OCI-LY3 (cell line): ENCODE measurements around the gene NME9.

Experiments
- H2AFZ ChIP-seq: fragments of 200-600, 300-600 bp; shearing (Covaris generic); 2 replicates; pipeline ENCODE4 v1.6.0; 2014; ENCODE audit warnings: antibody characterized with exemption, low read depth, low read length
- H3K27ac ChIP-seq: fragments of 200-600, 300-600 bp; sonication (generic); 2 replicates; pipeline ENCODE4 v1.5.1; 2014; ENCODE audit warnings: mild to moderate bottlenecking, low read length, moderate library complexity, mixed read lengths
- H3K27me3 ChIP-seq: fragments of 200-600, 300-600 bp; sonication (generic); 2 replicates; pipeline ENCODE4 v1.6.1; 2014; ENCODE audit warnings: low read depth, low read length, mixed read lengths
- H3K36me3 ChIP-seq: fragments of 200-600, 300-600 bp; sonication (generic); replicated peaks from 2 replicates; pipeline ENCODE3; 2014; ENCODE audit warnings: low read depth, low read length, mixed read lengths
- H3K4me1 ChIP-seq: fragments of 300-600, 200-600 bp; sonication (generic); 2 replicates; pipeline ENCODE4 v1.6.1; 2014; ENCODE audit warnings: low read length, mixed read lengths
- H3K4me2 ChIP-seq: fragments of 200-600, 300-600 bp; sonication (generic); 2 replicates; pipeline ENCODE4 v1.6.1; 2014; ENCODE audit warnings: low read length, mixed read lengths
- H3K4me3 ChIP-seq: fragments of 300-600, 200-600 bp; sonication (generic); 2 replicates; pipeline ENCODE4 v1.5.1; 2014; ENCODE audit warnings: antibody characterized with exemption, mild to moderate bottlenecking, low read length, moderate library complexity
- H3K79me2 ChIP-seq: fragments of 300-600, 200-600 bp; shearing (Covaris generic); 2 replicates; pipeline ENCODE4 v1.6.1; 2014; ENCODE audit warnings: mild to moderate bottlenecking, low read length, mixed read lengths
- H3K9ac ChIP-seq: fragments of 300-600, 200-600 bp; shearing (Covaris generic); 2 replicates; pipeline ENCODE4 v1.6.0; 2014; ENCODE audit warnings: mild to moderate bottlenecking, low read length, moderate library complexity
- H3K9me3 ChIP-seq: fragments of 200-600, 300-600 bp; shearing (Covaris generic); 2 replicates; pipeline ENCODE4 v1.6.1; 2014; ENCODE audit warnings: low read length, mixed read lengths; ENCODE audit not compliant: insufficient read depth
- H4K20me1 ChIP-seq: fragments of 200-600, 300-600 bp; sonication (generic); 2 replicates; pipeline ENCODE4 v1.6.1; 2016; ENCODE audit warnings: low read length, mixed read lengths; ENCODE audit not compliant: insufficient read depth
- EZH2phosphoT487 ChIP-seq: fragments of 200-600 bp; shearing (Covaris generic); IDR thresholded peaks from 2 replicates; pipeline ENCODE4 v1.6.1; 2018; ENCODE audit warnings: antibody characterized with exemption, mixed run types, low read depth
- TF ChIP-seq, protein P1 (sequence below): fragments of 200-600, 300-600 bp; sonication (generic); IDR thresholded peaks from 2 replicates; pipeline ENCODE4 v1.5.1; 2014; ENCODE audit warnings: antibody characterized with exemption, low read length, low read depth

The NME9 gene

DNA sequence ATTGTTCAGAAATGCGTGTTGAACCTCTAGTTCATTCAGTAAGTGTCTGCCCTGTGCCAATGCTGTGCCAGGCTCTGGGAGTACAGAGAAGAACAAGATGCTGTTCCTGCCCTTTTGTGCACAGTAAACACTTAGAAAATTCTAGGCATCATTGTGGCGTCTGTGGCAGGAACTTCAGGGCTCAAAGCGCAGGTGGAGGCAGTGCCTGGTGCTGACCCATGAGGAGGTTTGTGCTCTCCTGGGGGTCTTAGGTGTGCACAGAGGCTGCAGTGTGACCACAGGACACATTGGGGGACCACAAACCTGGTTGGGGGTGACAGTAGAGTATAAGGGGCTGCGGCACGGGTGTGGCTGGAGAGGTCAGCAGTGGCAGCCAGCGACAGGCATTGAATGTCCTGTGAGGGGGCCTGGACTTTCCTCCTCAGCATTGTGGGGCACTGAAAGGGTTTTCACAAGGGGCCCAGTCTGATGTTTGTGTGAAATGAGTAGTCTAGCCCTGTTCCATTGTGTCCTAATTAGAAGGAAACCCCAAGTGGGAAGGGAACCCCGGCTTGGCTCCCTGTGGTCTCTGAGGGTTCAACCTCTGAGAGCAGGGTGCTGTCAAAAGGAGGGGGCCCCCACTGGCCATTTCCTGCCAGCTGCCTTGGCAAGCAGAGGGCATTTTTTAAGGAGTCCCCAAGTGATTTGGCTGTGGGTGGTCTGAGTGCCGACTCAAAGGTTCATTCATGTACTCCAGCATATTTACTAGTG lies 39.7 kb upstream of the NME9 start:
- Histone ChIP-seq H2AFZ (no peak overlapping the region), H3K27me3 (peaks cover 92% of the 10 kb centered on the region), H3K4me3 (no peak overlapping the region), H3K79me2 (no peaks in the 10 kb centered on the region), H3K9me3 (no peaks in the 10 kb centered on the region), H3K9ac (no peak overlapping the region), H3K36me3 (no peaks in the 10 kb centered on the region), H4K20me1 (peaks cover 48% of the 10 kb centered on the region), H3K27ac (no peak overlapping the region), H3K4me2 (no peak overlapping the region), H3K4me1 (peaks cover 26% of the 10 kb centered on the region)
- no peak for TF ChIP-seq EZH2phosphoT487
- TF ChIP-seq, protein P1, sequence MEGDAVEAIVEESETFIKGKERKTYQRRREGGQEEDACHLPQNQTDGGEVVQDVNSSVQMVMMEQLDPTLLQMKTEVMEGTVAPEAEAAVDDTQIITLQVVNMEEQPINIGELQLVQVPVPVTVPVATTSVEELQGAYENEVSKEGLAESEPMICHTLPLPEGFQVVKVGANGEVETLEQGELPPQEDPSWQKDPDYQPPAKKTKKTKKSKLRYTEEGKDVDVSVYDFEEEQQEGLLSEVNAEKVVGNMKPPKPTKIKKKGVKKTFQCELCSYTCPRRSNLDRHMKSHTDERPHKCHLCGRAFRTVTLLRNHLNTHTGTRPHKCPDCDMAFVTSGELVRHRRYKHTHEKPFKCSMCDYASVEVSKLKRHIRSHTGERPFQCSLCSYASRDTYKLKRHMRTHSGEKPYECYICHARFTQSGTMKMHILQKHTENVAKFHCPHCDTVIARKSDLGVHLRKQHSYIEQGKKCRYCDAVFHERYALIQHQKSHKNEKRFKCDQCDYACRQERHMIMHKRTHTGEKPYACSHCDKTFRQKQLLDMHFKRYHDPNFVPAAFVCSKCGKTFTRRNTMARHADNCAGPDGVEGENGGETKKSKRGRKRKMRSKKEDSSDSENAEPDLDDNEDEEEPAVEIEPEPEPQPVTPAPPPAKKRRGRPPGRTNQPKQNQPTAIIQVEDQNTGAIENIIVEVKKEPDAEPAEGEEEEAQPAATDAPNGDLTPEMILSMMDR = no peak

DNA sequence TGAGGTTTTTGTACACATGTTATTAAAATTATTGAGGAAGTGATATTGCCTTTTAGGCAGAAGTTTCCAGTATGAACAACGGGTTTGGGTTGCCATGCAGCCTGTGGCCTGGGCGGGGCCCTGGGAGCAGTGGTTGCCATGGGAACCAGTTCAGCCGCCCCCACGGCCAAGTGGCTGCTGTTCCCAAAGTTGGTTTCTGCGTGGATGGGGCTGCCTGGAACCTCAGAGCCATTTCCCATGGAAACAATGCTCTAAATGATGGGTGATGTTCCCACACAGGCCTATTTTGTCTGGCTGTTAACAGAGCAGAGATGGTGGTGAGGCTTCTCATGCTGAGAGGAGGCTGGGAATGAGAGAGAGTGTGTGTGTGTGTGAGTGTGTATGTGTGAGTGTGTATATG lies 38.3 kb upstream of the NME9 start:
- Histone ChIP-seq H3K4me1 (peaks cover 26% of the 10 kb centered on the region), H3K9me3 (no peaks in the 10 kb centered on the region), H3K36me3 (no peaks in the 10 kb centered on the region), H3K27me3 (peaks cover 94% of the 10 kb centered on the region), H4K20me1 (peaks cover 45% of the 10 kb centered on the region), H3K79me2 (no peaks in the 10 kb centered on the region), H2AFZ (no peak overlapping the region), H3K4me3 (no peak overlapping the region), H3K27ac (no peak overlapping the region), H3K4me2 (no peak overlapping the region), H3K9ac (no peak overlapping the region)
- TF ChIP-seq, protein P1 = no peak
- no peak for TF ChIP-seq EZH2phosphoT487

DNA sequence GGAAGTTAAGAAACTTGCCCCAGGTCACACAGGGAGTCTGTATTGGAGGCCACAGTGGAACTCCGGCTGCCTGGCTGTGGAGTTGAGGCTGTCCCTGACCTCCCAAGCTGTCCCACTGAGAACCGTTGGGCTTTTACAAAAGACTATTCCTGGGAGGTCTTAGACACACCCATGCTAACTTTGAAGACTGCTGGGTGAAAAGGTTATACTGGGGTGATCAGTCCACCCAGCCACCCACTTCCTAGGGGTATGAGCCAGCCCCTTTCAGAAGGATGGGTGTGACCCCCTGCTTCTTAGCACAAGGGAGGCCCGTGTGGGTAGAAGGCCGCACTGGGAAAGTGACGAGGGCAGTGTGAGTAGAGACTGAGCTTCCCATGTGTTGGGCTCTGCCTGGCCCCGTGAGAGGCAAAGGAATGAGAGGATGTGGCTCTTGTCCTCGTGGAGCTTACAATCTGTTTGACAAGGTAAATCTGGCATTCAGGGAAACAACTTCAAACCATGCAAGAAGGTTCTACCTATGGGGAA lies 37.7 kb upstream of the NME9 start:
- Histone ChIP-seq H3K4me1 (peaks cover 26% of the 10 kb centered on the region), H3K27ac (no peak overlapping the region), H2AFZ (no peak overlapping the region), H3K9me3 (no peaks in the 10 kb centered on the region), H3K4me2 (no peak overlapping the region), H4K20me1 (peaks cover 41% of the 10 kb centered on the region), H3K27me3 (peaks cover 90% of the 10 kb centered on the region), H3K9ac (no peak overlapping the region), H3K79me2 (no peaks in the 10 kb centered on the region), H3K4me3 (no peak overlapping the region), H3K36me3 (no peaks in the 10 kb centered on the region)
- TF ChIP-seq, protein P1 = no peak
- no peak for TF ChIP-seq EZH2phosphoT487

DNA sequence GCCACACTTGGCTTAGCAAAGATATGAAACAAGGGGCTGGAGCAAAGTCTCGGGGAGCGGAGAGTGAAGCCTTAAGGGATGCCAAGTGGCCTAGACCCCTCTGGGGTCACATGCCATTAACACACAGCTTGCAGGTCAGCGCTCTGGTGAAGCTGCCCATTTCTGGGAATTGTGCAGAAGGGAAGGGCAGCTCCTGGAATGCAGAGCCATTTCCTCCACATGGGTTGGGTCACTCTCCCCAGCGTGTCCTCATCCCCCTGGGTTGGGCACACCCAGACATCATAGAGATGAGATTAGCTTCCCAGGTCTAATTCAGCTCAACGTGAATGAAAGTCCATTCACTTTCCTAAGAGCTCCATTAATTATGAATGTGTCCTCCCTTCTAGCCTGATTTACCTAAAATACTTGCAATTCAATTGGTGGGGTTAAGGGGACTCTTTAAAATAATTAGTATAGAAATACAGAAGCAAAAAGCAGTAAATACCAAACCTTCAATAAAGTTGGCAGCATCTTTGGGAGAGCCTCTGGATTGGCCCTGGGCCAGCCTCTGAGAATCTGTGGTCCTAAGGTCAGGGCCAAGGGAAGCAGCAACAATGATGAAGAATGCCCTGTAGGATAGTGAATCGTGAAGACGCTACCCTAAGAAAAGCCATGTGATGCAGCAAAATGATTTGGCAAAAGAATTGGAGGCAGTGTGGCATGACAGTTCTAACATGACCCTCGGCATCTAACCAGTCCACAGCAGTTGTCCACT lies 36.5 kb upstream of the NME9 start:
- Histone ChIP-seq H3K9me3 (no peaks in the 10 kb centered on the region), H3K79me2 (no peaks in the 10 kb centered on the region), H3K4me3 (no peak overlapping the region), H3K27ac (no peak overlapping the region), H2AFZ (no peak overlapping the region), H3K36me3 (no peaks in the 10 kb centered on the region), H4K20me1 (peaks cover 29% of the 10 kb centered on the region; the same call in 1 of the 2 replicates), H3K4me1 (peaks cover 14% of the 10 kb centered on the region), H3K4me2 (no peak overlapping the region), H3K27me3 (peaks cover 90% of the 10 kb centered on the region), H3K9ac (no peak overlapping the region)
- TF ChIP-seq, protein P1 = no peak
- TF ChIP-seq EZH2phosphoT487 = no peak
